Measurements from ENCODE around the gene USP9Y.
"Not testable (repeated sequence)": the region's sequence is repeated elsewhere in the genome, so short reads cannot be mapped to it uniquely, and the experiment has no call there.

- TF ChIP-seq CTCF, POLR2A (IDR thresholded peaks at IDR 0.05): not testable (repeated sequence)
These were observed 37.2 kb upstream of the USP9Y start for GRCh38 chrY:12663845-12664244.

Measured in esophagus squamous epithelium (tissue), 4 donors.